ENCODE results near the gene EEF1AKMT1.
"Not testable (repeated sequence)": the region's sequence is repeated elsewhere in the genome, so short reads cannot be mapped to it uniquely, and the experiment has no call there.

EEF1AKMT1 gene

GRCh38 chr13:20780317-20780716, 6.6 kb upstream of the EEF1AKMT1 start:
- no peak for DNase-seq
- intact Hi-C loops (cut with DNase I) = no loop called here

GRCh38 chr13:20779405-20779804, 5.6 kb upstream of the EEF1AKMT1 start:
- intact Hi-C loops (cut with DNase I) = no loop called here
- DNase-seq = no peak

- no peak for DNase-seq
- intact Hi-C loops (cut with DNase I) = no loop called here
Measured at GRCh38 chr13:20778311-20778710, 4.5 kb upstream of the EEF1AKMT1 start.

- intact Hi-C loops (cut with DNase I) = no loop called here
- no peak for DNase-seq
Measured at GRCh38 chr13:20776751-20777150, 3.0 kb upstream of the EEF1AKMT1 start.

- DNase-seq = no peak
- intact Hi-C loops (cut with DNase I) = no loop called here
Measured at GRCh38 chr13:20775961-20776360, 2.2 kb upstream of the EEF1AKMT1 start.

GRCh38 chr13:20774746-20775145, 985 bp upstream of the EEF1AKMT1 start:
- intact Hi-C loops (cut with DNase I) = no loop called here
- no peak for DNase-seq

GRCh38 chr13:20772401-20773131, 1.2 kb downstream of the EEF1AKMT1 start:
- intact Hi-C loops (cut with DNase I) = no loop called here
- DNase-seq = no peak

GRCh38 chr13:20769834-20770233, 3.9 kb downstream of the EEF1AKMT1 start:
- intact Hi-C loops (cut with DNase I) = no loop called here

GRCh38 chr13:20769091-20769490, 4.7 kb downstream of the EEF1AKMT1 start:
- intact Hi-C loops (cut with DNase I) = no loop called here
- DNase-seq = no peak

More at GRCh38 chr13:20769834-20770233, 3.9 kb downstream of the EEF1AKMT1 start:
- no peak for DNase-seq

GRCh38 chr13:20767309-20767943, 6.3 kb downstream of the EEF1AKMT1 start:
- no peak for DNase-seq
- intact Hi-C loops (cut with DNase I) = no loop called here

GRCh38 chr13:20760872-20761271, 12.9 kb downstream of the EEF1AKMT1 start:
- DNase-seq = no peak
- intact Hi-C loops (cut with DNase I) = no loop called here

GRCh38 chr13:20754009-20754408, 19.8 kb downstream of the EEF1AKMT1 start:
- intact Hi-C loops (cut with DNase I) = no loop called here
- DNase-seq = no peak

- intact Hi-C loops (cut with DNase I) = no loop called here
- no peak for DNase-seq
Measured at GRCh38 chr13:20749377-20749776, 24.4 kb downstream of the EEF1AKMT1 start.

GRCh38 chr13:20743830-20744404, 29.8 kb downstream of the EEF1AKMT1 start:
- DNase-seq; intact Hi-C loops (cut with DNase I): not testable (repeated sequence)

GRCh38 chr13:20740021-20740420, 33.7 kb downstream of the EEF1AKMT1 start:
- intact Hi-C loops (cut with DNase I) = no loop called here
- DNase-seq = no peak

GRCh38 chr13:20738616-20739015, 35.1 kb downstream of the EEF1AKMT1 start:
- no peak for DNase-seq
- intact Hi-C loops (cut with DNase I) = no loop called here

GRCh38 chr13:20729633-20730585, 43.9 kb downstream of the EEF1AKMT1 start:
- intact Hi-C loops (cut with DNase I) = no loop called here
- DNase-seq = no peak

GRCh38 chr13:20728579-20729311, 45.0 kb downstream of the EEF1AKMT1 start:
- no peak for DNase-seq
- intact Hi-C loops (cut with DNase I) = no loop called here

GRCh38 chr13:20727856-20728255, 45.9 kb downstream of the EEF1AKMT1 start:
- intact Hi-C loops (cut with DNase I) = no loop called here
- no peak for DNase-seq

Data from head of caudate nucleus (tissue), 42 donors.